GM19035 (cell line): ENCODE data around the gene IL15RA.
"Not testable (repeated sequence)": the region's sequence is repeated elsewhere in the genome, so short reads cannot be mapped to it uniquely, and the experiment has no call there.

ENCODE experiments used
- ATAC-seq: cut with Tn5 transposase; IDR thresholded peaks from one replicate; pipeline ENCODE4 v1.9.1; 2021; ENCODE audit not compliant: unreplicated experiment

Gene IL15RA

DNA sequence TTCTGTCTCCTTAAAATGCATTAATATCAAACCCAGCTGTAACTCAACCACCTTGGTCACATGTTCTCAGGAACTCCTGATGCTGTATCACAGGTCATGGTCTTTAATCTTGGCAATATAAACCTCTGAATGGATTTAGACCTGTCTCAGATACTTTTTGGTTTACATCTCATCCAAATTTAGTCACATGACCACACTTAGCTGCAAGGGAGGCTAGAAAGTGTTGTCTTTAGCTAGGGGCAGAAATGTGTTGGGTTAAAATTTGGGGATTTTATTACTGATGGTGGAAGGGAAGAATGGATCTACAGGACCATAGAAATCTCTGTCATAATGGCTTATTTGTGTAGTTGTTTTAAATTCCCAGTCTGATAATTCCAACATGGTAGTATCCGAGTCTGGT is 29.6 kb upstream of the IL15RA start:
- no peak for ATAC-seq

- no peak for ATAC-seq
Measured at GRCh38 chr10:6006546-6006945, 29.2 kb upstream of the IL15RA start.

DNA sequence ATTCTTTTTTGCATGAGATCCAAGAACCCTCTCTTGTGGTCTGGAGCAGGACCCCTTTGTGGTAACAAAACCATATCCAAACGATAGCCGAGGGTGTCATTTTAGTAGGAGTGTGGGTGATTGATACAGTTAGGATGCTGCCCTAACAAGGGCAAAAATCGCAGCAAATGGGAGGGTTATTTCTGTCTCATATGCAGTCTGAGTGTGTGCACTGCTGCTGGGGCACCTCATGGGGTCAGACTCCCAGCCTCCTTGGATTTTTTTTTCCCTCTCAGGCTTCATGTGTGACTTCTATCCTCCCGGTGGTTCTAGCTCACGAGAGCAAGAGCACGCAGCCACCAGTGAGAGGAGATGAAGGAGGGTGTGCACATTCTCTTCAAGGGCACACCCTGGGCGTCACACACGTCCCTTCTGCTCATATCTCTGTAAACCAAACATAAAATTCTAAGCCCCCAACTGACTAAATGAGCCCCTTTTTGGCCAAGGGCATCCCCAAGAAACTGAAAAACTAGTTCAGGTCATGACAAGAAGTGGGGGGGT is 28.6 kb upstream of the IL15RA start:
- ATAC-seq: no peak

DNA sequence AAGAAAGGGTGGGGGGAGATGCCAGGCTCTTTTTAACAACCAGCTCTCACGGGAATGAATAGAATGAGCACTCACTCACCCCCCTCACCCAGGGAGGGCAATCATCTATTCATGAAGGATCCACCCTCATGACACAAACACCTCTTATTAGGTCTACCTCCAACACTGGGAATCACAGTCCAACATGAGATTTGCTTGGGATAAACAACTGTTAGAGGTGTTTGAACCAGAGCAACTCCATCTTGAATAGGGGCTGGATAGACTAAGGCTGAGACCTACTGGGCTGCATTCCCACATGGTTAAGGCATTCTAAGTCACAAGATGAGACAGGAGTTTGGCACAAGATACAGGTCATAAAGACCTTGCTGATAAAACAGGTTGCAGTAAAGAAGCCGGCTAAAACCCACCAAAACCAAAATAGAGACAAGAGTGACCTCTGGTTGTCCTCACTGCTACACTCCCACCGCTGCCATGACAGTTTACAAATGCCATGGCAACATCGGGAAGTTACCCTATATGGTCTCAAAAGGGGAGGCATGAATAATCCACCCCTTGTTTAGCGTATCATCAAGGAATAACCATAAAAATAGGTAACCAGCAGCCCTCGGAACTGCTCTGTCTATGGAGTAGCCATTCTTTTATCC is 27.9 kb upstream of the IL15RA start:
- not testable (repeated sequence) for ATAC-seq

GRCh38 chr10:6002809-6003510 is 25.6 kb upstream of the IL15RA start:
- ATAC-seq: no peak

DNA sequence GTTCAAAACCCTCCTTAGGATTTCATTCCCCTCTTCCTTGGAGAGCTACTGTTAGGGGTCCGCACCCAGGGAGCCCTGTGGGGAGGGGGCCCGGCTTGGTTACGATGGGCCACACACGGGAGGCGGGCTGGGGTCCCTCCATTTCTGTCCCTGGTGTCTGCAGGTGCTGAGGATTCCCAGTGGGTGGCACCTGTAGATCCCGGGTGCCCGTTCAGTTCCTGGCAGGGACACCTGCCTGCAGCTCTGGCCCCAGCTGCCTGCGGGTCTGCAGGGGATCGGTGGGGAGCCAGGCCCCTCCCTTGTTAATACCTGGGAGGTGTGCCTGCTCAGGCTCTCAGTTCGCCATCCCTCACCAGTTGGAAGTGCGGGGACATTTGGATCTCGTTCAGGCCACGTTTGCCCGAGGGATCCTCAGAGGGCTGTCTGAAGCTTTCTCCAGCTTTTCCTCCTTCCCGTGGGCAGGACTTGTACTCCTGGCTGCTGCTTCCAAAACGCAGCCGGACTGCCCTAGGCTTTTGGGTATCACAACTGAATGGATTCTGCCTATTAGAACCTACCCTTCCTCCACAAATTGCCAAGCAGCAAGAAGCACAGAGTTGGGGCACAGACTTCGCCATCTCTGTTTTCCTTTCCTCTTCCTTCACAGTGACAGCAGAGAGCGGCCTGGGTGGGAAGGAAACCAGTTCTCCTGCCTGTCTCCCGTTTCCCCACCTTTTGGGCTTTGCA is 22.3 kb upstream of the IL15RA start:
- ATAC-seq: no peak

GRCh38 chr10:5996696-5997095 is 19.4 kb upstream of the IL15RA start:
- no peak for ATAC-seq

- ATAC-seq: no peak
Measured at GRCh38 chr10:5992398-5992797, 15.1 kb upstream of the IL15RA start.

GRCh38 chr10:5991708-5992107 is 14.4 kb upstream of the IL15RA start:
- ATAC-seq: no peak

DNA sequence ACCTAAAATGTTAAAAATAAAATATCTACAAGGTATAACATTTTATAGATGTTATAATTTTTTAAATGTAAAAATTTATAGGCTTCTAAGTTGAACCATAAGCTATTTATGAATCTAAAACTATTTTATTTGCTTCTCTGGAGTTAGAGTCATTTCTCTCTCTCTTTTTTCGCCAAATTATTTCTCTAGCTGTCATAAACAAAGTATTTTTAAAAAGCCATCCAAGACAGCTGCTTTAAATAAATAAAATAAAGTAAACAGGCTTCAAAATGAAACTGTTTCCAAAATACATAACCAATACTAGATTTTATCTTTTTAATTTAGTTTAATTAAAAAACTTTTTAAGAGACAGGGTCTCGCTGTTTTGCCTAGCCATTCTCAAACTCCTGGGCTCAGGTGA is 12.4 kb upstream of the IL15RA start:
- no peak for ATAC-seq

- ATAC-seq: no peak
Measured at GRCh38 chr10:5988336-5988920, 11.1 kb upstream of the IL15RA start.

- no peak for ATAC-seq
Measured at GRCh38 chr10:5987747-5988146, 10.4 kb upstream of the IL15RA start.

DNA sequence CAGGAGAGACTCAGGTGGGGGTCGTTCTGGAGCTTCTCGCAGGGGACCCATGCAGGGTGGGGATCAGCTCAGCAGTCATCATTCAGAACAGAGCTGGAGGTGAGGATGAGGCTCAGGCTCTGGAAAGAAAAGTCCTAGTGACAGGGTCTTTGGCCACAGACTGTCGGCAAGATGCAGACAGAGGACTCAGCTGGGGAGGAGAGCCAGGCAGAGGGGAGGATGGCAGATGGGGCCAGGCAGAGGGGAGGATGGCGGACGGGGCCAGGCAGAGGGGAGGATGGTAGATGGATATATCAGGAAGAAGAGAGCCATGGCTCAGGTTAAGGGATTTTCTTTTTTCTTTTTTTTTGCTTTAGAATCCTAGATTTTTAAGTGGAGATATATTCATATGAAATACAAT is 7.7 kb upstream of the IL15RA start:
- ATAC-seq: no peak

DNA sequence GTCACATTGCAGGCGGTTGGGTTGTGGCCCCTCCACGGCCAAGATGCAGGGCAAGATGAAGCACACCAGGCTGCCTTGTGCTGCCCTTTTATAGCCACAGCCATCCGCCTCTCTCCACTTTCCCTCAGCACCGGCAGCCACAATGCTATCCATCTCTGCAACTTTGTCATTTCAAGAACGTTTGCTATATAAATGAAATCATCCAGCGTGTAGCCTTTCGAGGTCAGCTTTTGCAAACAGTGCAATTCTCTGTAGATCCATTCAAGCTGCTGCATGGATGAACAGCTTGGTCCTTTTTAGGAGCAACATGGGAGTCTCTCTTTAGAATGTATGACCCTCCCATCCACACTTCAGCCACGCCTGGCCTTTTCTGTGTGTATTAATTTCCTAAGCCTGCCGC is 6.4 kb upstream of the IL15RA start:
- ATAC-seq: no peak

GRCh38 chr10:5981529-5981928 is 4.2 kb upstream of the IL15RA start:
- ATAC-seq: no peak

DNA sequence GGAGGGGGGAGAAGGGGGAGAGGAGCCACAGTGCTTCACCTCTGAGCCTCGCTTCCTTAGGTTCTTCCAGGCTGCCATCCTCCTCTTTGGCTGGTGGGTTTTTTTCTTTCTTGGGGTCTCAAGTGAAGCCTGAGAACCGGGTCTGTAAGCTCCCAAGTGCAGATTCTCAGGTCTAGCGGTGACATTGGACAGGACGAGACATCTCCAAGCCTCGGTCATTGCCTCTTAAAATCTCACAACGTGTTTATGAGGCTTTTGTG is 817 bp upstream of the IL15RA start:
- no peak for ATAC-seq

DNA sequence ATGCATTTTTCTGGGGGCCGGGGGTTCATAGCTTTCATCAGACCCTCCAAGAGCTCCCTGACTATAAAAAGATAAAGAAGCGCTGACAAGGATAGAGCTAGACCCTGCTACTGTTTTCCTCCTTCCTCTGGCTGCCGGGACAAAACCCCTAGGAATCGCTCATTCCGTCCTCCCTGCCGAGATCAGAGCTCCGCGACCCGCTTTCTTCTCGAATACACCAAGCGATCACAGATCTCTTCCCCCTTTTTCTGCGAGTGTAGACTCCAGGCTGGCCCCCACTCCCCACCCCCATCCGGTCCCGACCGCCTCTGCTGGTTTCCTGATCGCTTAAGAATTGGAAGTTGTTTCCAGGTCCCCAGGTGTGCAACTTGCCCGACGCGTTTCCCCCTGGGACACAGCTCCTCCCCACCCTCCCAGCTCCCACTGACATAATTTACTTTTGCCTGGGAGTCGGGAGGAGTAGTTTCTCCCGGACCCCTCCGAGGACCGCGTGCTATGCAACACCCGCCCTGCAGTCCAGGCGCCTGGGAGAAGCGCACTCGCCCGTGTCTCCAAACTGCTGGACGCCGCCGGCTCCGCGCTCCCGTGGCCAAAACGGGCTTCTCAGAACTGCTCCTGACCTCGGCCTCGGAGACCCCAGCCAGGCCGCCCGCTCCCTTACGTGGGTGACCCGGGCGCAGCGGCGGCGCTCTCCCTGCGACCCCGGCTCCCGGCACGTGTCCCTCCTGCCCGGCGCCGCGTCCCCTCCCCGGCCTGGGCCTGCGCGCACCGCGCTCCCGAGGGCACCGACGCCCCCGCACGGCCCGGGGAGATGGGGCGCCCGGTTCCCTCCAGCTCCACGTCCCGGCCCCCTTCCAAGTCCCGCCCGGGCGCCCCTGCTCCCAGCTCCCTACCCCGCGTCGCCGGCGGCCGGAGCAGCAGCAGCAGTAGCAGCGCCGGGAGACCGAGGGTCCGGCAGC is 552 bp downstream of the IL15RA start:
- ATAC-seq: peak; percentile 15

DNA sequence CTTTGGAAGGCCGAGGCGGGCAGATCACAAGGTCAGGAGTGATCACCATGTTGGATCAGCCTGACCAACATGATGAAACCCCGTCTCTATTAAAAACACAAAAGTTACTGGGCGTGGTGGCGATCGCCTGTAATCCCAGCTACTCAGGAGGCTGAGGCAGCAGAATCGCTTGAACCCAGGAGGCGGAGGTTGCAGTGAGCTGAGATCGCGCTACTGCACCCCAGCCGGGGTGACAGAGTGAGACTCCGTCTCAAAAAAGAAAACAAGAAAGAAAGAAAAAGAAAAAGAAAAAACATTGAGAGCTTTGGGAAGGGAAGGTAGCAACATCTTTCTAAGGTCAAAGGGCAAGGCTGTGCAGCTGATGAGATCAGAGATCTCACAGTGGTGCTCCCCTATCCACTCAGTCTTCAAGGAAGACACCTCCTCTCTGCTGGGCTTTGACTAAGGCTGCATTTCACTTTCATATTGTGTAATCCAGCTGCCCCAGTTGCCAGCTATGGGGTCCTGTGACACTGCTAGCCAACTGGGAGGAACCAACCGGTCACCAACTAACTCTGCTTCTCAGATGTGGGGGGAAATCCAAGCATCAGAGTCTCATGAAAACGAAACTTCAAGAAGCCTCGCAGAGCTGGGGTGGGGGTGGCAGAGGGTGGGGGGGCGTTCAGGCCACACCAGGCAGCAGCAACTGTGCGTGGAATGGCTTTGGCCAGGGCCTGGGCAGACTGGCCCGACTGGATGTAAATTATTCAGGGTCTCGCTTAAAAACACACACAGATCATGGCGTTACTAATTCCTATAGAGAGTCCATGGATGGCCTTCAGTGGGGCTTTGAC is 1.5 kb downstream of the IL15RA start:
- peak; percentile 53 for ATAC-seq

- no peak for ATAC-seq
Measured at GRCh38 chr10:5973069-5973468, 4.3 kb downstream of the IL15RA start.

DNA sequence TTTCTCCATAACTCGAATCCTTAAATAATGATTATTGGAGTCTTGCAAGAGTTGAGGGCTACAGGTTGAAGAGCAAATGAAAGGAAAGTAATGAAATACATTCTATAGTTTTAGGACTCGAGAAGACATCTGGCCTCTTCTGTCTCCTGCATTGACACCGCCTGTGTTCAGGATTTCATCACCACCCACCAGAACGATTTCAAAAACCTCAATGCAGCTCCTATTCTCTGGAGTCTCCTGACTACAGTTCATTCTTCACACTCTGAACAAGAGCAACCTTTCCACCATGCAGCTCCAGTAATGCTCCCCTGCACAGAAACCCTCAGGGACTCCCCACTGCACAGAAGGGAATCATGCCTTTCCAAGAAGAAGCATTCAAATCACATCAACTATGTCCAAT is 5.5 kb downstream of the IL15RA start:
- no peak for ATAC-seq
